Esophagus squamous epithelium (tissue), 4 donors: ENCODE results near the gene RELN.

Experiments
- POLR2A ChIP-seq, 4 donors: fragments of 450-650 bp; IDR thresholded peaks; one replicate each; pipeline ENCODE4 v1.6.1; 2017; ENCODE audit warnings: antibody characterized with exemption in 4 of 4, mild to moderate bottlenecking in 4 of 4, moderate library complexity in 3 of 4
- TF ChIP-seq, protein P1 (sequence below), 6 experiments: fragments of 450-650 bp in 4 of 6; fragments of 200-600 bp in 2 of 6; sonication (generic) in 2 of 6; IDR thresholded peaks; one replicate each; pipeline ENCODE4 v1.5.1; 2016 to 2019; ENCODE audit warnings: antibody characterized with exemption in 6 of 6, mild to moderate bottlenecking in 4 of 6, moderate library complexity in 4 of 6

DNA sequence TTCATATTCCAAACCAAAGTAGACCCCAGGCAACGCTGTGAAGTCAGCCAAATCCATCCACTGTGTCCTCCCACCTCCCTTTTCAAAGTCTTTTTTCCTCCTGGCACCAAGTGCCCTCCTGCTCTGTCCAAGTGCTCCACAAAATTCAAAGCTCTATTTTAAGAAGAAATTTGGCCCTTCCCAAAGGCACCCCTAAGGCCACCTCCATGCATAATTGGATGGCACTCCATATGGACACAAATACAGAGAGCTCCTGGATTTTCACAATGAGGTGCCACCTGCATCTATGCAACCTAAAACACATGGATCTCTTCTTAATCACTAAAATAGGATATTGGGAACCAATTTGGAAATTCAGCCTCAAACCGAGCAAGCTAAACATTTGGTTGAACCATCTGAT, 121.6 kb downstream of the RELN start:
- TF ChIP-seq, protein P1, sequence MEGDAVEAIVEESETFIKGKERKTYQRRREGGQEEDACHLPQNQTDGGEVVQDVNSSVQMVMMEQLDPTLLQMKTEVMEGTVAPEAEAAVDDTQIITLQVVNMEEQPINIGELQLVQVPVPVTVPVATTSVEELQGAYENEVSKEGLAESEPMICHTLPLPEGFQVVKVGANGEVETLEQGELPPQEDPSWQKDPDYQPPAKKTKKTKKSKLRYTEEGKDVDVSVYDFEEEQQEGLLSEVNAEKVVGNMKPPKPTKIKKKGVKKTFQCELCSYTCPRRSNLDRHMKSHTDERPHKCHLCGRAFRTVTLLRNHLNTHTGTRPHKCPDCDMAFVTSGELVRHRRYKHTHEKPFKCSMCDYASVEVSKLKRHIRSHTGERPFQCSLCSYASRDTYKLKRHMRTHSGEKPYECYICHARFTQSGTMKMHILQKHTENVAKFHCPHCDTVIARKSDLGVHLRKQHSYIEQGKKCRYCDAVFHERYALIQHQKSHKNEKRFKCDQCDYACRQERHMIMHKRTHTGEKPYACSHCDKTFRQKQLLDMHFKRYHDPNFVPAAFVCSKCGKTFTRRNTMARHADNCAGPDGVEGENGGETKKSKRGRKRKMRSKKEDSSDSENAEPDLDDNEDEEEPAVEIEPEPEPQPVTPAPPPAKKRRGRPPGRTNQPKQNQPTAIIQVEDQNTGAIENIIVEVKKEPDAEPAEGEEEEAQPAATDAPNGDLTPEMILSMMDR (IDR thresholded peaks at IDR 0.05), result no peak
- TF ChIP-seq POLR2A (IDR thresholded peaks at IDR 0.05), result no peak
